GM12878 (cell line): ENCODE data around the gene FILIP1L. TPM values are rescaled to one million over a fixed set of nuclear protein-coding genes. Genes with fewer than 3 reads are reported as not detected.

Experiments used
- ASH2L ChIP-seq: fragments of 300-600, 200-600 bp; sonication (generic); IDR thresholded peaks from 2 replicates; pipeline ENCODE4 v1.6.1; 2017; ENCODE audit warnings: low read depth, mild to moderate bottlenecking, borderline replicate concordance
- ATF7 ChIP-seq: fragments of 450-650 bp; IDR thresholded peaks from 2 replicates; pipeline ENCODE4 v1.6.1; 2016; ENCODE audit warnings: low read depth, mild to moderate bottlenecking
- BACH1 ChIP-seq: fragments of 450-650 bp; IDR thresholded peaks from 2 replicates; pipeline ENCODE4 v1.6.1; 2017; ENCODE audit warnings: mild to moderate bottlenecking, borderline replicate concordance
- CHD4 ChIP-seq: fragments of 200-600 bp; sonication (generic); IDR thresholded peaks from 2 replicates; pipeline ENCODE4 v1.6.1; 2016; ENCODE audit warnings: mild to moderate bottlenecking
- CREB1 ChIP-seq: IDR thresholded peaks from 2 replicates; pipeline ENCODE4 v1.6.1; 2012; ENCODE audit warnings: low read depth, mild to moderate bottlenecking, inconsistent platforms
- CTCF ChIP-seq, 3 experiments: IDR thresholded peaks in 2 of 3; conservative IDR thresholded peaks in 1 of 3; 2 replicates each; pipeline ENCODE4 v1.5.1; 2011; ENCODE audit warnings: low read depth in 3 of 3, low read length in 3 of 3, mild to moderate bottlenecking in 3 of 3, control low read depth in 2 of 3, moderate library complexity in 2 of 3, inconsistent platforms in 1 of 3, mixed read lengths in 1 of 3; ENCODE audit not compliant: control insufficient read depth in 2 of 3, insufficient read depth in 1 of 3; ENCODE audit errors: extremely low read depth in 1 of 3
- DPF2 ChIP-seq: fragments of 450-650 bp; IDR thresholded peaks from 2 replicates; pipeline ENCODE4 v1.6.1; 2017; ENCODE audit warnings: mild to moderate bottlenecking
- GATAD2B ChIP-seq: fragments of 450-650 bp; conservative IDR thresholded peaks from 2 replicates; pipeline ENCODE4 v1.6.1; 2017; ENCODE audit warnings: low read depth, mild to moderate bottlenecking, moderate library complexity
- HDAC6 ChIP-seq: fragments of 200-600 bp; sonication (generic); IDR thresholded peaks from one replicate; pipeline ENCODE4 v1.8.0; 2017; ENCODE audit warnings: antibody characterized with exemption; ENCODE audit not compliant: unreplicated experiment
- IKZF1 ChIP-seq: fragments of 450-650 bp; conservative IDR thresholded peaks from 2 replicates; pipeline ENCODE4 v1.6.1; 2017; ENCODE audit warnings: antibody characterized with exemption, mild to moderate bottlenecking
- LARP7 ChIP-seq: fragments of 450-650 bp; IDR thresholded peaks from 2 replicates; pipeline ENCODE4 v1.6.1; 2017; ENCODE audit warnings: mild to moderate bottlenecking
- NKRF ChIP-seq: fragments of 450-650 bp; conservative IDR thresholded peaks from 2 replicates; pipeline ENCODE4 v1.6.1; 2017; ENCODE audit warnings: mild to moderate bottlenecking, moderate library complexity
- NRF1 ChIP-seq: conservative IDR thresholded peaks from 2 replicates; pipeline ENCODE4 v1.6.1; 2011; ENCODE audit warnings: mild to moderate bottlenecking, low read depth, low read length, improper control_type of control experiment
- PAX5 ChIP-seq: IDR thresholded peaks from 2 replicates; pipeline ENCODE4 v1.6.1; 2011; ENCODE audit warnings: low read depth, low read length, borderline replicate concordance
- PKNOX1 ChIP-seq: fragments of 450-650 bp; IDR thresholded peaks from 2 replicates; pipeline ENCODE4 v1.6.1; 2016; ENCODE audit warnings: mild to moderate bottlenecking
- RAD21 ChIP-seq: IDR thresholded peaks from 2 replicates; pipeline ENCODE4 v1.6.1; 2011; ENCODE audit warnings: mild to moderate bottlenecking, low read depth, low read length, moderate library complexity; ENCODE audit not compliant: insufficient read depth
- RUNX3 ChIP-seq: IDR thresholded peaks from 2 replicates; pipeline ENCODE4 v1.6.1; 2012; ENCODE audit warnings: low read length, inconsistent platforms
- SMARCA5 ChIP-seq: fragments of 450-650 bp; IDR thresholded peaks from 2 replicates; pipeline ENCODE4 v1.6.1; 2017; ENCODE audit warnings: mild to moderate bottlenecking
- TAF1 ChIP-seq: IDR thresholded peaks from 2 replicates; pipeline ENCODE4 v1.6.1; 2011; ENCODE audit warnings: mild to moderate bottlenecking, low read depth, low read length, borderline replicate concordance
- TARDBP ChIP-seq: IDR thresholded peaks from 2 replicates; pipeline ENCODE4 v1.6.1; 2016; ENCODE audit warnings: borderline replicate concordance
- TBL1XR1 ChIP-seq: IDR thresholded peaks from 2 replicates; pipeline ENCODE4 v1.6.1; 2012; ENCODE audit warnings: low read depth, low read length, improper control_type of control experiment
- YY1 ChIP-seq: IDR thresholded peaks from 2 replicates; pipeline ENCODE4 v1.6.1; 2011; ENCODE audit warnings: low read depth, mild to moderate bottlenecking, low read length
- polyA plus RNA-seq, 11 experiments: library from polyadenylated mRNA; depleted of rRNA in 4 of 11; unstranded in 6 of 11; stranded (reverse) in 5 of 11; fragments of >200 nt; fragmentation: Nextera tagmentation in 4 of 11; fragmentation: Illumina TruSeq in 1 of 11; extraction: Ambion mirVana in 4 of 11; extraction: Trizol in 1 of 11; gene quantifications; 1 replicate in 1 of 11; 2 replicates in 10 of 11; pipeline versions ENCODE4 v1.2.1 to v1.2.3, GENCODE V29; 2011 to 2016; ENCODE audit warnings: inconsistent platforms in 2 of 11, missing spikeins in 2 of 11, low read depth in 1 of 11
- total RNA-seq, 4 experiments: library from RNA; depleted of rRNA in 3 of 4; stranded (reverse); fragments of >200 nt in 3 of 4; fragmentation: Illumina TruSeq in 1 of 4; extraction: Trizol in 1 of 4; gene quantifications; 2 replicates each; pipeline versions ENCODE4 v1.2.1 to v1.2.3, GENCODE V29; 2013 to 2021

Gene FILIP1L
- total and polyA plus RNA-seq, 10 of the 15 experiments (the other 5 are each of a cell fraction or from before 2014, with no cell fraction given) = 0.24 to 6.1 (median 3.5) TPM

- TF ChIP-seq RAD21 (no peak), TARDBP (no peak), BACH1 (peak; percentile 60; the same call in 1 of the 2 replicates), ASH2L (peak; percentile 67; the same call in 1 of the 2 replicates), HDAC6 (peak; percentile 40), CREB1 (peak; percentile 74), NKRF (peak; percentile 42; the same call in 1 of the 2 replicates), CTCF (IDR thresholded peaks at IDR 0.05 in 2 of 3, conservative IDR thresholded peaks at IDR 0.05 in 1 of 3; ENCODE audit: control insufficient read depth in 2 of 3, extremely low read depth in 1 of 3, insufficient read depth in 1 of 3, low read depth in 3 of 3, low read length in 3 of 3) (peak in 1 of 3 experiments; percentile 9; a peak in 1 of 6 replicates), TAF1 (peak; percentile 82; the same call in 1 of the 2 replicates), YY1 (0 out of 2 replicates have a peak, but pooled peaks have one; percentile 23), PAX5 (0 out of 2 replicates have a peak, but pooled peaks have one; percentile 12), RUNX3 (peak; percentile 50), PKNOX1 (no peak), CHD4 (no peak), NRF1 (no peak), SMARCA5 (0 out of 2 replicates have a peak, but pooled peaks have one; percentile 57), ATF7 (no peak), IKZF1 (peak; percentile 63), GATAD2B (peak; percentile 94), DPF2 (peak; percentile 61), TBL1XR1 (0 out of 2 replicates have a peak, but pooled peaks have one; percentile 18), LARP7 (peak; percentile 72; the same call in 1 of the 2 replicates)
These were observed 238.1 kb downstream of the FILIP1L start (continued) for GRCh38 chr3:99875929-99876841.
